Measurements from ENCODE around the gene THAP8.
"Not testable (repeated sequence)": the region's sequence is repeated elsewhere in the genome, so short reads cannot be mapped to it uniquely, and the experiment has no call there.

THAP8 gene

GRCh38 chr19:36068810-36069499, 14.9 kb upstream of the THAP8 start:
- DNase-seq (ENCODE audit: low spot score), result not testable (repeated sequence)

DNA sequence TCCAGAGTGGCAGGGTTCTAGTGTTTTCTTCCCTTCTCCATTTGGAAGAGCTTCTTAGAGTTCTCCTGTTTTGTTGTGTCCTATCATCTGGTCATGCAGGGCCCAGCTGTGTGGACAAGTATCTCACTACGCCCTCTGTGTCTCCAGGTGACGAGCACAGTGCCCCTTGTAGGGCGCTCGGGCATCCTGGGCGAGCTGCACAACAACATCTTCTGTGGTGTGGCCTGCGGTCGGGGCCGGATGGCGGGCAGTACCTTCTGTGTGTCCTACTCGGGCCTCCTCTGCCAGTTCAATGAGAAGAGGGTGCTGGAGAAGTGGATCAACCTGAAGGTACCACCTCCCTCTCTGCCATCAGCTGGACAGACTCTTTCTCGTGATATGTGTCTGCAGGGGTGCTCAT, 13.6 kb upstream of the THAP8 start:
- DNase-seq (ENCODE audit: low spot score), result no peak

- no peak for DNase-seq (ENCODE audit: low spot score)
These were observed 10.7 kb upstream of the THAP8 start for GRCh38 chr19:36064826-36065225.

DNA sequence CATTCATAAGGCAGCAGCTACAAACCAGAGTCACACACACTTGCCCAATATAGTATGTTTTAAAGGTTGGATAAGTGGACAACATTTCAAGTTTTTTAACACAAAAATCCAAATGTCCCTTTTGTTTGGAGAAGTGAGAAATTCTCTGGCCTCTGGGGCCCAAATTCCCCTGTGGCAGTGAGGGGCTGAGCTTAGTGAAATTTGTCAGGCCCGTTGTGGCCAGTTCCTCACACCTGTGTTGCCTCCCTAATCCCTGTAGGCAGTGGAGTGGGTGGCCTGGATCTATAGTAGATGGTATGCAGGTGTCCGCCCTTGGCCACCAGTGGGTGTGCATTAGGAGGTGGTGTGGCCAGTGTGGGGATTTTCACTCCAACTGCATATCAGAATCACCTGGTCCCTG, 7.3 kb upstream of the THAP8 start:
- DNase-seq (ENCODE audit: low spot score), result no peak

GRCh38 chr19:36060430-36060829, 6.3 kb upstream of the THAP8 start:
- DNase-seq (ENCODE audit: low spot score), result no peak

DNA sequence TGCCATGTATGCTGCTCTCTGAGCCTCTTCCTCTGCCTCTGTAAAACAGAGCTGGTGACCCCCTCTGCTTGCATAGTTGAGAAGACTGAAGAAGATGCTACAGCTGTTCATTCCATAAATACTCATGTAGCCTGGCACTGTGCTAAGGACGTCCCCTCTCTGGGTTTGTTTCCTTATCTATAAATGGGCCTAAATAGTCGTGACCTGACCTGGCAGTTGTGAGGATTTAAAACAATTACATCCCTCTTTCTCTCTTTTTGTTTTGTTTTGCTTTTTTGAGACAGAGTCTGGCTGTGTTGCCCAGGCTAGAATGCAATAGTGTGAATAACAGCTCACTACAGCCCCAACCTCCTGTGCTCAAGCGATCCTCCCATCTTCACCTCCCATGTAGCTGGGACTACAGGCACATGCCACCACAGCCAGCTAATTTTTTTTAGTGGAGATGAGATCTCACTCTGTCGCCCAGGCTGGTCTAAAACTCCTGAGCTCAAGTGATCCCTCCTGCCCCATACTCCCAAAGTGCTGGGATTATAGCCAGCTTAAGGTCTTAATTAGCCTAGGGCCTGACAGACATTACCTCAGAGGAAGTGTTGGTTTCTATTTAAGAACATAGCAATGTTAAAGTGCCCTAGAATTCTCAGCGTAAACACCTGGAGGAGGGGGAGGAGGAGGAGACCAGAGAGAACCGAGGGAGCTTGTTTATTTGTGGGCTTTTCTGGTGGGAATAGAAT, 5.3 kb upstream of the THAP8 start:
- DNase-seq (ENCODE audit: low spot score), result no peak

GRCh38 chr19:36058481-36059179, 4.5 kb upstream of the THAP8 start:
- DNase-seq (ENCODE audit: low spot score), result no peak

DNA sequence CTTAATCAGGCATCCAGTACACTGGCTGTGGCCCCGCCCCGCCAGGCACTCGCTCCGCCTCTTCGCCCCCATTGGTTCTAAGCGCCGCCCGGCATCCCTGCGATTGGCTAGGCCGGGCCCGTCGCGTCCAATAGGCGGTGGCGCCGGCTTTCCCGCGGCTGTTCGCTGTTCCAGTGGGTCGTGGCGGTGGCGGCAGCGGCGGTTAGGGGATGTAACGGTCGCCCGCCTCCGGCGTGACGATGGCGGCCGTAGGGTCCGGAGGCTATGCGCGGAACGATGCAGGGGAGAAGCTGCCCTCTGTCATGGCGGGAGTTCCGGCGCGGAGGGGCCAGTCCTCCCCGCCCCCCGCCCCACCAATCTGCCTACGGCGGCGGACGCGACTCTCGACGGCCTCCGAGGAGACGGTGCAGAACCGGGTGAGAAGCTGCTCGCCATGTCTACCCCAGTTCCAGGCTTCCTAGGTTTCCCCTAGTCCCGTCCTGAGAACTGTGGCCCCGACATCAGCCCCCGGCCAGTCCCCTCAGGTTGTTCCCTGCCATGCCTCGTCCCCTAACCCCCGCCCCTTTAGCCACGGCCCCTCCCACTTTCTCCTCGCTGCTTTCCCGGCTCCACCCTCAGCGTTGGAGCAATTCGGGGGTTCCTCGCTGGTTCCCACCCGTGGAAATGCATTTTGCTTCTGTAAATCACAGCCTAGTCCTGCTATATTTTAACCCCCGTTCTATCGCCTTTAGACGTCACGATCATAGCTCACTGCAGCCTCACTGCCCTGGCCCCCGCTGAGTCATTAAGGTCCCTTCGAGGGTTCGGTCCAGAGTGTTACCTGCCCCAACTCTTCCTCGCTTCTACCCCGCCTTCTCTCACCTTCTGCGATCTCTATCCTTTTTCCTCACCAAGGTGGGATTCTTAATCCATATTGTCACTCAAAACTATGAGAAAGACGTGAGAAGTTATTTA, 925 bp upstream of the THAP8 start, which contains the start of gene WDR62:
WDR62 (plus strand) TSS at position 165 of the 954 bp plus-strand sequence; CDS start at position 240, 75 bp downstream.
- DNase-seq (ENCODE audit: low spot score), result peak; percentile 97

DNA sequence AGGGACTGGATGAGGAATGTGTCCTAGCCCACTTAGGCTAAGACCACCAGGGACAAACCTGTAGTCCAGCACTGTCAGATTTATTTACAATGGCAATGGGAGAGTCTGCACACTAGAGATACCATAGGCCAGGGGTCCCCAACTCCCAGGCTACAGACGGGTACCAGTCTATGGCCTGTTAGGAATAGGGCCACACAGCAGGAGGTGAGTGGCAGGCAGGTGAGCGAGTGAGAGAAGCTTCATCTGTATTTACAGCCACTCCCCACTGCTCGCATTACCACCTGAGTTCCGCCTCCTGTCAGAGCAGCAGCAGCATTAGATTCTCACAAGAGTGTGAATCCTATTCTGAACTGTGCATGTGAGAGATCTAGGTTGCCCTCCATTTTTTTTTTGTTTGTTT, 2.4 kb downstream of the THAP8 start:
- no peak for DNase-seq (ENCODE audit: low spot score)

GRCh38 chr19:36051236-36051635, 2.8 kb downstream of the THAP8 start:
- no peak for DNase-seq (ENCODE audit: low spot score)

DNA sequence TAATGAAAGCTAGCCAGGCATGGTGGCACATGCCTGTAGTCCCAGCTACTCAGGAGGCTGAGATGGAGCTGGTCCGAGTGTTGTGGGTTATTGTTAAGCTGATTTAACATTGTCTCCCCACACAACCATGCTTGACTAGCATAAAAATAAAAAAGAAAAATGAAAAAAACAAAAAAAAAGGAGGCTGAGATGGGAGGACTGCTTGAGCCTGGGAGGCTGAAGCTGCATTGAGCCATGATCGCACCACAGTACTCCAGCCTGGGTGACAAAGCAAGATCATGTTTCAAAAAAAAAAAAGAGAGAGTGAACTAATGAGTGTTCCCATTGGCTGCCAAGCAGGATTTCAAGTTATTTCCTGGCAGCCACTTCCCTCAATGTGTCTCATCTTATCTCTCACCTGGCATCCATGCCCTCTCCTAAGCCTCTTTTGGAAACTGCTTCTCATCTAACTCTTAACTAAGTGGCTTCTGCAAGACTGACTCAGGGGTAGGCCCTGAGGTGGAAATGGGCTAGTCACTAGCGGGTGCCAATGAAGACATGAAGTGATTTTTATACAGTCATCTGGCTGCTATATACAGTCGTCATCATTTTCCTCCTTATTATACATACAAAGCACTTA, 4.9 kb downstream of the THAP8 start:
- DNase-seq (ENCODE audit: low spot score), result no peak

GRCh38 chr19:36047835-36048234, 6.2 kb downstream of the THAP8 start:
- no peak for DNase-seq (ENCODE audit: low spot score)

- no peak for DNase-seq (ENCODE audit: low spot score)
These were observed 7.5 kb downstream of the THAP8 start for GRCh38 chr19:36046443-36047050.

DNA sequence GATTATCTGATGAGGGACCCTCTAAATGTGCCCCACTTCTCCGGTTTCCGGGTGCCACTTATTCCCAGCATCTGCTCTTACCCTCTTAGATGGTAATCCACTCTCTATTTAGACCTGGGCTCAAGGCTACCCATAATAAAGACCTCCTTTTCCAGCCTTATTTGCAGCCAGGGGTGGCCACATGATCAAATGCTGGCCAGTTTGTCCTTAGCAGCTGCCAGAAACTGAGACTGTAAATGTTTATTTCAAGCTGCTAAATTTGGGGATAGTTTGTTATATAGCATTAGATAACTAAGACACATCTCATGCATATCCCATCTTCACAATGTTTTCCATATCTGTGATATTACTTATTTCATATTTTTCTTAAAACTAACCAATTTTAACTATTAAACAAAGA, 10.1 kb downstream of the THAP8 start:
- DNase-seq (ENCODE audit: low spot score), result no peak

DNA sequence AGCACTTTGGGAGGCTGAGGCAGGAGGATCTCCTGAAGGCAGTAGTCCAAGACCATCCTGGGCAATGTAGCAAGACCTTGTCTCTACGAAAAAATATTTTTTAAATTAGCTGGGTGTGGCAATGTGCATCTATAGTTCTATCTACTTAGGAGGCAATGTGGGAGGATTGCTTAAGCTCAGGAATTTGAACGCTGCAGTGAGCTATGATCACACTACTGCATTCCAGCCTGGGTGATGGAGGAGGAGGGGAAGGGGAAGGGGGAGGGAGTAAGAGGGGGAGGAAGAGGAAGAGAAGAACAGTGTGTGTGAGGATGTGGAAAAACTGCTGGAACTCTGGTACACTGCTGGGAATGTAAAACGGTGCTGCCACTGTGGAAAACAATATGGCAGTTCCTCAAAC, 12.3 kb downstream of the THAP8 start:
- no peak for DNase-seq (ENCODE audit: low spot score)

DNA sequence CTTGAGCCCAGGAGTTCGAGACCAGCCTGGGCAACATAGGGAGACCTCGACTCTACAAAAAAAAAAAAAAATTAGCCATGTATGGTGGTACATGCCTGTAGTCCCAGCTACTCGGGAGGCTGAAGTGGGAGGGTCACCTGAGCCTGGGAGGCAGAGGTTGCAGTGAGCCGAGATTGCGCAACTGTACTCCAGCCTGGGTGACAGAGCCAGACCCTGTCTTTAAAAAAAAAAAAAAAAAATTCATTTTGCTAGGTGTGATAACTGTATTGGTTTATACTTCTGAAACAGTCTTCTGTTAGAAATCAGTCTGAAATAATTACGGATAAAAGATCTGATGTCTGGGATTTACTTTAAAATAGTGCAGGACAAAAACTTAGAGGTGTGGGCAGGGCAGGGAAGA, 13.0 kb downstream of the THAP8 start:
- DNase-seq (ENCODE audit: low spot score), result not testable (repeated sequence)

DNA sequence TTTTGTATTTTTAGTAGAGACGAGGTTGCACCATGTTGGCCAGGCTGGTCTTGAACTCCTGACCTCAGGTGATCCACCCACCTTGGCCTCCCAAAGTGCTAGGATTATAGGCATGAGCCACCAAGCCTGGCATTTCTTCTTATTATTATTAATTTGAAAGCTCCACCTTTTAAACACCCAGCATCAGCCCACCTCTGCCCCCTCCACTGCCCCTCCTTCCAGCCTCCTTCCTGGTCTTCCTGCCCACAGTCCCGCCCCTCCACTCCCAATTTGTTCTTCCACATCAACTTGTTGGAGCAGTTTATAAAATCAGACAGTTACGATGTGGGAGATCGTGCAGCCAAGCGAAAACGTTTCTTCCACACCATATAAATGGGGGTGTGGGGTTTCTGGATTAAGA, 13.6 kb downstream of the THAP8 start:
- DNase-seq (ENCODE audit: low spot score), result no peak

DNA sequence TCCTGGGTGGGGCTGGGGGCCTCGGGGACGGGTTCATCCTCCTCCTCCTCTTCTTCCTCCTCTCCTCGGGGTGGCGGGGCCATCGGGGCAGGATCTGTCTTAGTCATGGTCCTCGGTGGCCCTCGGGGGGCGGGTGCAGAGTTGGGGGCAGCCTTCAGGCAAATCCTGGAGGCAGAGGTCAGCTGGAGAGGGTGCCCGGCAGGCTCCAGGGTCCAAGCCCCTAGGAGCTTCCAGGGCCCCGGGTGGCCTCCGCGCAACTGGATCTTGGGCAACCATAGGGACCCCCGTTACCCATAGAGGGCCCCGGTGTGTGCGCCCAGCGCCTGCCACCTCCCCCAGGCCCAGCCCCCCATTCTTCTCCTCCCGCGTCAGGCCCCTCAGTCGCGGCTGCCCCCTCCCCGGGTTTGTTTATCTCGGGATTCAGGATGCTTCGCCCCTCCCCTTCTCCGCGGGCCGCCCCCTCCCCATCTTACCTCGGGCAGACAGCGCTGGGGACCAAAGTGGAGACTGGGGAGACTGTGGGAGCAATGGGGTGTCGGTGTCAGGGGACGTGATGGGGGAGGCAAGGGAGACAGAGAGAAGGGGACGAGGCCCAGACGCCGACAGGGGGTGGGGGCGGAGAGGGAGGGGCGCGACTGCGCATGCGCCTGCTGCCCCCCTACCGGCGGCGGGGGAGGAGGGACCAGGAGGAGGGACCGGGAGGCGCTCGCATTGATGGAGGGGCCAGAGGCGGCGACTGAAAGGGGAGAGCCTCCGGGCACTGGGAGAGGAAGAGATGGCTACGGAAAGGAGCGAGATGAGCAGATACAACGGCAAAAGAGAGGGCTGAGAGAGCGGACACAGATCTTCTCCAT, 21.6 kb downstream of the THAP8 start, which contains the start of gene CLIP3:
CLIP3 (minus strand) TSS at position 623 of the 854 bp plus-strand sequence; CDS start at position 107, 516 bp downstream.
- peak; percentile 90 for DNase-seq (ENCODE audit: low spot score)

GRCh38 chr19:36031308-36031707, 22.8 kb downstream of the THAP8 start:
- DNase-seq (ENCODE audit: low spot score), result no peak
